Caco-2 (cell line): ENCODE measurements around the gene FRMD1. TPM values are rescaled to one million over a fixed set of nuclear protein-coding genes. Genes with fewer than 3 reads are reported as not detected.

Source experiments
- BruUV-seq: library from RNA; stranded (reverse); fragments of 400-500 nt; replicated peaks from 2 replicates; lab custom pipeline; 2021; lab: Mats Ljungman, UMichigan
- CTCF ChIA-PET: fragments of 300-600 bp; sonication (Branson Sonifier 250); formaldehyde crosslinking; loops from one replicate; lab custom pipeline; 2022; ENCODE audit warnings: antibody characterized with exemption; lab: Charles Lee
- POLR2A ChIA-PET: fragments of 300-600 bp; sonication (Branson Sonifier 250); formaldehyde crosslinking; loops from one replicate; lab custom pipeline; 2022; ENCODE audit warnings: antibody characterized with exemption; lab: Charles Lee
- DNase-seq, 2 experiments: peaks; one replicate each; pipeline versions ENCODE4 v3.0.0 to v3.0.0-alpha.2; 2020 to 2022
- H3K27me3 ChIP-seq: replicated peaks from 2 replicates; pipeline ENCODE4 v1.6.0; 2011; ENCODE audit warnings: low read length; ENCODE audit not compliant: control insufficient read depth, insufficient read depth
- H3K36me3 ChIP-seq: 2 replicates; pipeline ENCODE4 v1.5.1; 2011; ENCODE audit warnings: low read length; ENCODE audit not compliant: control insufficient read depth, insufficient read depth
- H3K4me1 ChIP-seq: fragments of 250-450 bp; sonication (Bioruptor Pico); 2 replicates; pipeline ENCODE4 v1.5.1; 2020; ENCODE audit warnings: mild to moderate bottlenecking
- H3K4me3 ChIP-seq: 2 replicates; pipeline ENCODE4 v1.5.1; 2011; ENCODE audit warnings: low read depth, mild to moderate bottlenecking, control low read depth, low read length
- H3K9me3 ChIP-seq: fragments of 250-450 bp; sonication (Bioruptor Pico); 2 replicates; pipeline ENCODE4 v1.5.1; 2020; ENCODE audit warnings: mild to moderate bottlenecking, moderate library complexity
- H3K27ac Mint-ChIP-seq: one replicate; pipeline ENCODE4 v1.8.0; 2022; ENCODE audit warnings: mixed read lengths; ENCODE audit not compliant: unreplicated experiment
- H3K27me3 Mint-ChIP-seq: one replicate; pipeline ENCODE4 v1.8.0; 2022; ENCODE audit warnings: mixed read lengths; ENCODE audit not compliant: insufficient read depth, unreplicated experiment
- H3K36me3 Mint-ChIP-seq: one replicate; pipeline ENCODE4 v1.8.0; 2022; ENCODE audit warnings: mild to moderate bottlenecking, mixed read lengths; ENCODE audit not compliant: insufficient read depth, unreplicated experiment
- H3K4me1 Mint-ChIP-seq: one replicate; pipeline ENCODE4 v1.8.0; 2022; ENCODE audit warnings: low read depth, mixed read lengths; ENCODE audit not compliant: unreplicated experiment
- H3K4me3 Mint-ChIP-seq: one replicate; pipeline ENCODE4 v1.8.0; 2022; ENCODE audit warnings: mild to moderate bottlenecking, moderate library complexity, mixed read lengths; ENCODE audit not compliant: unreplicated experiment
- H3K9me3 Mint-ChIP-seq: one replicate; pipeline ENCODE4 v1.8.0; 2022; ENCODE audit warnings: mixed read lengths; ENCODE audit not compliant: unreplicated experiment
- CTCF ChIP-seq, 2 experiments: fragments of 200-600 bp in 1 of 2; IDR thresholded peaks; 1 replicate in 1 of 2; 2 replicates in 1 of 2; pipeline versions ENCODE4 v1.5.1 to v1.8.0; 2011 to 2022; ENCODE audit warnings: antibody characterized with exemption in 1 of 2, control low read depth in 1 of 2, inconsistent platforms in 1 of 2, low read depth in 1 of 2, low read length in 1 of 2, mild to moderate bottlenecking in 1 of 2, moderate library complexity in 1 of 2; ENCODE audit not compliant: insufficient read depth in 1 of 2, severe bottlenecking in 1 of 2, unreplicated experiment in 1 of 2
- intact Hi-C: fragments of 100-400 bp; cut with micrococcal nuclease; formaldehyde crosslinking; loops from one replicate; pipeline ENCODE4 v1.10.0; 2022; ENCODE audit not compliant: unreplicated experiment
- total RNA-seq: library from RNA; stranded (reverse); gene quantifications from 2 replicates; pipeline ENCODE4 v1.2.3, GENCODE V29; 2022

Gene FRMD1
- total RNA-seq, 1 experiment from 2014 or later, result 0.14 TPM

- H3K9me3 Mint-ChIP-seq, result peaks cover 39% of the 10 kb centered on the region
Measured at GRCh38 chr6:168007592-168008338, 71.2 kb downstream of the FRMD1 start.

GRCh38 chr6:168005796-168006195 is 73.2 kb downstream of the FRMD1 start:
- Histone ChIP-seq H3K9me3 (peaks cover 13% of the 10 kb centered on the region), H3K4me3 (no peak overlapping the region), H3K36me3 (no peaks in the 10 kb centered on the region), H3K27me3 (no peaks in the 10 kb centered on the region), H3K4me1 (no peaks in the 10 kb centered on the region)
- H3K27ac Mint-ChIP-seq, result no peak overlapping the region
- DNase-seq, result no peak
- H3K4me1 Mint-ChIP-seq, result no peaks in the 10 kb centered on the region
- BruUV-seq, result no TSS peak
- no peak for TF ChIP-seq CTCF (IDR thresholded peaks at IDR 0.05; ENCODE audit: insufficient read depth in 1 of 2, low read depth in 1 of 2, low read length in 1 of 2, severe bottlenecking in 1 of 2, unreplicated experiment in 1 of 2)
- peaks cover 6% of the 10 kb centered on the region for H3K36me3 Mint-ChIP-seq
- ChIA-PET POLR2A (no interaction called here), CTCF (no interaction called here)
- peaks cover 23% of the 10 kb centered on the region for H3K9me3 Mint-ChIP-seq
- no peak overlapping the region for H3K4me3 Mint-ChIP-seq
- intact Hi-C loops, result no loop called here
- no peaks in the 10 kb centered on the region for H3K27me3 Mint-ChIP-seq

More at GRCh38 chr6:168007592-168008338, 71.2 kb downstream of the FRMD1 start:
- Histone ChIP-seq H3K36me3 (no peaks in the 10 kb centered on the region), H3K27me3 (no peaks in the 10 kb centered on the region), H3K9me3 (peaks cover 27% of the 10 kb centered on the region), H3K4me3 (no peak overlapping the region), H3K4me1 (no peaks in the 10 kb centered on the region)
- BruUV-seq, result no TSS peak
- DNase-seq, result no peak
- intact Hi-C loops, result no loop called here
- Mint-ChIP-seq H3K27me3 (no peaks in the 10 kb centered on the region), H3K27ac (no peak overlapping the region), H3K4me3 (no peak overlapping the region), H3K4me1 (no peaks in the 10 kb centered on the region), H3K36me3 (no peaks in the 10 kb centered on the region)
- POLR2A ChIA-PET, result no interaction called here
- CTCF ChIA-PET, result no interaction called here
- no peak for TF ChIP-seq CTCF (IDR thresholded peaks at IDR 0.05; ENCODE audit: insufficient read depth in 1 of 2, low read depth in 1 of 2, low read length in 1 of 2, severe bottlenecking in 1 of 2, unreplicated experiment in 1 of 2)

GRCh38 chr6:168004945-168005344 is 74.1 kb downstream of the FRMD1 start:
- Mint-ChIP-seq H3K27me3 (no peaks in the 10 kb centered on the region), H3K4me1 (no peaks in the 10 kb centered on the region), H3K4me3 (no peak overlapping the region), H3K27ac (no peak overlapping the region), H3K36me3 (peaks cover 6% of the 10 kb centered on the region), H3K9me3 (peaks cover 15% of the 10 kb centered on the region)
- Histone ChIP-seq H3K27me3 (no peaks in the 10 kb centered on the region), H3K36me3 (no peaks in the 10 kb centered on the region), H3K4me3 (no peak overlapping the region), H3K9me3 (peaks cover 5% of the 10 kb centered on the region), H3K4me1 (no peaks in the 10 kb centered on the region)
- ChIA-PET CTCF (no interaction called here), POLR2A (no interaction called here)
- no peak for TF ChIP-seq CTCF (IDR thresholded peaks at IDR 0.05; ENCODE audit: insufficient read depth in 1 of 2, low read depth in 1 of 2, low read length in 1 of 2, severe bottlenecking in 1 of 2, unreplicated experiment in 1 of 2)
- no TSS peak for BruUV-seq
- intact Hi-C loops, result no loop called here
- no peak for DNase-seq
